Endothelial cell of umbilical vein (primary cell): ENCODE data around the gene INTS6L.

Experiments
- EZH2 ChIP-seq: IDR thresholded peaks from 2 replicates; pipeline ENCODE4 v1.6.1; 2012; ENCODE audit warnings: borderline replicate concordance, low read depth, mild to moderate bottlenecking, moderate library complexity, low read length, inconsistent platforms; ENCODE audit not compliant: severe bottlenecking
- JUN ChIP-seq: IDR thresholded peaks from 2 replicates; pipeline ENCODE4 v1.6.1; 2011; ENCODE audit warnings: borderline replicate concordance, low read depth; ENCODE audit not compliant: insufficient read length, insufficient read depth
- MYC ChIP-seq: IDR thresholded peaks from one replicate; pipeline ENCODE4 v1.6.1; 2011; ENCODE audit warnings: mild to moderate bottlenecking, low read depth, low read length
- POLR2A ChIP-seq: IDR thresholded peaks from 2 replicates; pipeline ENCODE4 v1.6.1; 2012; ENCODE audit warnings: low read depth, mild to moderate bottlenecking, control low read depth, low read length
- POLR2AphosphoS5 ChIP-seq: IDR thresholded peaks from 2 replicates; pipeline ENCODE4 v1.6.1; 2012; ENCODE audit warnings: low read depth, mild to moderate bottlenecking, control low read depth, low read length, moderate library complexity; ENCODE audit not compliant: insufficient read depth
- TF ChIP-seq, protein P1 (sequence below), 2 donors: IDR thresholded peaks; 1 replicate in 1 of 2; 2 replicates in 1 of 2; pipeline ENCODE4 v1.5.1; 2011; ENCODE audit warnings: low read length in 2 of 2, mild to moderate bottlenecking in 2 of 2, moderate library complexity in 2 of 2, control low read depth in 1 of 2, inconsistent platforms in 1 of 2, low read depth in 1 of 2; ENCODE audit not compliant: insufficient read depth in 1 of 2; ENCODE audit errors: extremely low read depth in 1 of 2
- TF ChIP-seq, protein P2 (sequence below): IDR thresholded peaks from 2 replicates; pipeline ENCODE4 v1.6.1; 2011; ENCODE audit not compliant: insufficient read depth, insufficient read length

DNA sequence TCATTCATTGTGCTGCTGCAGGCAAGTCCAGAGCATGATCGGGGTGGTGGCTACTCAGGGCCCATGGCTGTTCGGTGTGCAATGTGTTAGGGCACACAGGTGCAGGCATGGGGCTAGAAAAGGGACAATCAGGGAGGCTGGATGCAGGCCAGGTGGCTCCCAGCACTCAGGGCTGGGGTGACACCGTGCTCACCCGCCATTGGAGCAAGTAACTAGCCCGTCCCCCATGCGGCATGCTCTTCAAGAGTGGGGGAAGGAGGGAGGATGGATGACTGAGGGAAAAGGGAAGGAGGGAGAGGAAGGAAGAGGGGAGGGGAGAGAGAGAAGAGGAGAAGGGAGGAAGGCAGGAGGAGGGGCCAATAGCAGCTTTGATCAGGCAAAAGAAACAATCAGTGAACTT is 64.7 kb downstream of the INTS6L start:
- TF ChIP-seq, protein P1, sequence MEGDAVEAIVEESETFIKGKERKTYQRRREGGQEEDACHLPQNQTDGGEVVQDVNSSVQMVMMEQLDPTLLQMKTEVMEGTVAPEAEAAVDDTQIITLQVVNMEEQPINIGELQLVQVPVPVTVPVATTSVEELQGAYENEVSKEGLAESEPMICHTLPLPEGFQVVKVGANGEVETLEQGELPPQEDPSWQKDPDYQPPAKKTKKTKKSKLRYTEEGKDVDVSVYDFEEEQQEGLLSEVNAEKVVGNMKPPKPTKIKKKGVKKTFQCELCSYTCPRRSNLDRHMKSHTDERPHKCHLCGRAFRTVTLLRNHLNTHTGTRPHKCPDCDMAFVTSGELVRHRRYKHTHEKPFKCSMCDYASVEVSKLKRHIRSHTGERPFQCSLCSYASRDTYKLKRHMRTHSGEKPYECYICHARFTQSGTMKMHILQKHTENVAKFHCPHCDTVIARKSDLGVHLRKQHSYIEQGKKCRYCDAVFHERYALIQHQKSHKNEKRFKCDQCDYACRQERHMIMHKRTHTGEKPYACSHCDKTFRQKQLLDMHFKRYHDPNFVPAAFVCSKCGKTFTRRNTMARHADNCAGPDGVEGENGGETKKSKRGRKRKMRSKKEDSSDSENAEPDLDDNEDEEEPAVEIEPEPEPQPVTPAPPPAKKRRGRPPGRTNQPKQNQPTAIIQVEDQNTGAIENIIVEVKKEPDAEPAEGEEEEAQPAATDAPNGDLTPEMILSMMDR (IDR thresholded peaks at IDR 0.05; ENCODE audit: extremely low read depth in 1 of 2, insufficient read depth in 1 of 2, low read depth in 1 of 2, low read length in 2 of 2): no peak
- no peak for TF ChIP-seq POLR2A
- TF ChIP-seq, protein P2, sequence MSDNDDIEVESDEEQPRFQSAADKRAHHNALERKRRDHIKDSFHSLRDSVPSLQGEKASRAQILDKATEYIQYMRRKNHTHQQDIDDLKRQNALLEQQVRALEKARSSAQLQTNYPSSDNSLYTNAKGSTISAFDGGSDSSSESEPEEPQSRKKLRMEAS: no peak
- no peak for TF ChIP-seq MYC
- no peak for TF ChIP-seq EZH2
- TF ChIP-seq JUN: no peak
- TF ChIP-seq POLR2AphosphoS5: no peak
